ENCODE data around the gene MDFI. TPM values are rescaled to one million over a fixed set of nuclear protein-coding genes. Genes with fewer than 3 reads are reported as not detected.

MDFI gene
- total RNA-seq, 2 experiments from 2014 or later = not detected

DNA sequence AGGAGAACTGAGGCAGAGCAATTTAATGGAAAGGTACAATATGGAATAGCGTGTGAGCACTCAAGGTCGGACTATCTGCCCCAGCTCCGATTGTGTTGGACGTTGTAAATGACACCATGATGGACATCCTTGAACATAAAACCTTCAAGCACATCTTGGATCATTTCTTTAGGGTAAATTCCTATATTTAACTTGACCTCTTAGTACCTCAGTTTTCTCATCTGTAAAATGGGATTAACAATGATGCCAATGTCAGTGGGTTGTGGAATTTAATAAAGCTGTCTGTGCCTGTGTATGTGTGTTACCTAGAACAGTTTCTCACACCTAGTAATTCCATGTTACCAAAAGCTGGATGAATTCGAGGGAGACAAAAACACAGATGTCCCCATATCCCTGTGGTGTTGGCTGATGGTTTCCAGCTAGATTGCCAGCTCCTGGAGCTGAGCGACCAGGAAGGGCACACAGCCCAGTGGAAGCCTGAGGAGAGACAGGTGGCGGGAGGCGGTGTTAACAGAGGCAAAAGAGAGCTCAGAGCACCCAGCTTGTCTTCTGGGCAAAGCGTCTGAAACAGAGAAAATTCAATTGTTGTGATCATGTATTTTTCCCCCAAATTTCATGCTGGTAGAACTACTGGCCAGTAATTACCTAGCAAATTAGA, 32.6 kb downstream of the MDFI start:
- Mint-ChIP-seq H3K27me3 (peaks cover 20% of the 10 kb centered on the region), H3K4me3 (no peak overlapping the region), H3K36me3 (ENCODE audit: low read depth) (no peaks in the 10 kb centered on the region), H3K4me1 (ENCODE audit: low read depth) (no peaks in the 10 kb centered on the region), H3K9me3 (no peaks in the 10 kb centered on the region), H3K27ac (no peak overlapping the region)
- intact Hi-C loops (cut with DNase I, micrococcal nuclease) = no loop called here
- CTCF ChIA-PET = interaction anchor here (1.3 kb wide), 1 partner anchor 12 kb away, joined by 3 read pairs; no protein-coding TSS in a partner anchor
- POLR2A ChIA-PET = no interaction called here
- Histone ChIP-seq H3K4me1 (ENCODE audit: insufficient read depth, low read length) (no peaks in the 10 kb centered on the region), H3K27me3 (ENCODE audit: control insufficient read depth in 1 of 2, insufficient read depth in 2 of 2, low read length in 2 of 2) (peaks cover 6 to 8% of the 10 kb centered on the region in 2 experiments), H3K9me3 (ENCODE audit: control insufficient read depth in 1 of 2, insufficient read depth in 1 of 2, low read length in 2 of 2) (no peaks in the 10 kb centered on the region), H3K27ac (ENCODE audit: low read depth in 1 of 2, low read length in 2 of 2) (no peak overlapping the region), H3K4me3 (ENCODE audit: low read length) (no peak overlapping the region), H3K36me3 (ENCODE audit: insufficient read depth, low read length) (no peaks in the 10 kb centered on the region)
- TF ChIP-seq, protein P1, sequence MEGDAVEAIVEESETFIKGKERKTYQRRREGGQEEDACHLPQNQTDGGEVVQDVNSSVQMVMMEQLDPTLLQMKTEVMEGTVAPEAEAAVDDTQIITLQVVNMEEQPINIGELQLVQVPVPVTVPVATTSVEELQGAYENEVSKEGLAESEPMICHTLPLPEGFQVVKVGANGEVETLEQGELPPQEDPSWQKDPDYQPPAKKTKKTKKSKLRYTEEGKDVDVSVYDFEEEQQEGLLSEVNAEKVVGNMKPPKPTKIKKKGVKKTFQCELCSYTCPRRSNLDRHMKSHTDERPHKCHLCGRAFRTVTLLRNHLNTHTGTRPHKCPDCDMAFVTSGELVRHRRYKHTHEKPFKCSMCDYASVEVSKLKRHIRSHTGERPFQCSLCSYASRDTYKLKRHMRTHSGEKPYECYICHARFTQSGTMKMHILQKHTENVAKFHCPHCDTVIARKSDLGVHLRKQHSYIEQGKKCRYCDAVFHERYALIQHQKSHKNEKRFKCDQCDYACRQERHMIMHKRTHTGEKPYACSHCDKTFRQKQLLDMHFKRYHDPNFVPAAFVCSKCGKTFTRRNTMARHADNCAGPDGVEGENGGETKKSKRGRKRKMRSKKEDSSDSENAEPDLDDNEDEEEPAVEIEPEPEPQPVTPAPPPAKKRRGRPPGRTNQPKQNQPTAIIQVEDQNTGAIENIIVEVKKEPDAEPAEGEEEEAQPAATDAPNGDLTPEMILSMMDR (IDR thresholded peaks at IDR 0.05) = no peak
- ATAC-seq (ENCODE audit: poor library complexity) (no peak), DNase-seq (no peak)

DNA sequence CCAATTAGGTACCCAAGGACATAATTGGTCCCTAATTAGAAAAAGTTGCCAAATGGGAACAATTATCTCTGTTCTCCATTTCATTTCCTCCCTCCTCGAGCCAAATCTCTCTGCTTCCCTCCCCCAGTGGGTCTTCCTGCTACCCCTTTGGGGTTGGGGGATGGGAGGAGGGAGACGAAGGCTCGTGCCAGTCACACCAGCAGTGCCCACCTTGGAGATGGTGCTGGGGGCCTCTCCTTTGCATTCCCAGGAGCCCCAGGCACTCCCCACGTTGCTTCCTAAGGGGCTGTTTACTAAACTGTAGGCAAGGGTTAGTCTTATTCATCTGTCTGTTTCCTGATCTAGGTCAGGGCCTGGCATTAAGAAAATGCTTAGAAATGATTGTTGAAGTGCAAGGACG, 33.1 kb downstream of the MDFI start:
- ATAC-seq (ENCODE audit: poor library complexity) = no peak
- DNase-seq = no peak
- ChIA-PET POLR2A (no interaction called here), CTCF (interaction anchor here (1.3 kb wide), 1 partner anchor 12 kb away, joined by 3 read pairs; no protein-coding TSS in a partner anchor)
- Mint-ChIP-seq H3K4me1 (ENCODE audit: low read depth) (no peaks in the 10 kb centered on the region), H3K9me3 (no peaks in the 10 kb centered on the region), H3K27ac (no peak overlapping the region), H3K27me3 (peaks cover 26% of the 10 kb centered on the region), H3K4me3 (no peak overlapping the region), H3K36me3 (ENCODE audit: low read depth) (no peaks in the 10 kb centered on the region)
- intact Hi-C loops (cut with DNase I, micrococcal nuclease) = no loop called here
- TF ChIP-seq, protein P1 (IDR thresholded peaks at IDR 0.05) = no peak
- no peak overlapping the region for H3K4me3 ChIP-seq (ENCODE audit: low read length)
- no peaks in the 10 kb centered on the region for H3K36me3 ChIP-seq (ENCODE audit: insufficient read depth, low read length)
- peaks cover 6 to 8% of the 10 kb centered on the region in 2 experiments for H3K27me3 ChIP-seq (ENCODE audit: control insufficient read depth in 1 of 2, insufficient read depth in 2 of 2, low read length in 2 of 2)
- H3K27ac ChIP-seq (ENCODE audit: low read depth in 1 of 2, low read length in 2 of 2) = no peak overlapping the region
- H3K9me3 ChIP-seq (ENCODE audit: control insufficient read depth in 1 of 2, insufficient read depth in 1 of 2, low read length in 2 of 2) = no peaks in the 10 kb centered on the region
- H3K4me1 ChIP-seq (ENCODE audit: insufficient read depth, low read length) = no peaks in the 10 kb centered on the region

DNA sequence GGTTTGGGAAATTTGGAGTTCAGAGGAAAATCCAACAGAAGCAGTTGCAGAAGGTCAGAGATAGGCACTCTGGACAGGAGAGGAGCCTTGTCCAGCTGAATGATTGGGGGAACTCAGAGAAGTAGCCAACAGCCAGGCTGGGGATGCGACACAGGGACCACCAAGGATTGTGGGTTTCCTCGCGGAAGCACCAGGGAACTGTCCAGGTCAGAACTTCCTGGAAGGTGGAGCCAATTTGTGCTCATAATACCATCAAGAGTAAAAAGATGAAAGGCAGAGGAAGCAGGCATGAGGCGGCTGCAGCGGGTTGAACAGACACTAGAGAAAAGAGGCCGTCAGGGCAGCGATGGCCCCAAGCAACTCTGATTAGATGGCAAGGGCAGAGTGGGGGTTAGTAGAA, 33.7 kb downstream of the MDFI start:
- TF ChIP-seq, protein P1 (IDR thresholded peaks at IDR 0.05) = no peak
- Histone ChIP-seq H3K4me1 (ENCODE audit: insufficient read depth, low read length) (no peaks in the 10 kb centered on the region), H3K36me3 (ENCODE audit: insufficient read depth, low read length) (no peaks in the 10 kb centered on the region), H3K9me3 (ENCODE audit: control insufficient read depth in 1 of 2, insufficient read depth in 1 of 2, low read length in 2 of 2) (no peaks in the 10 kb centered on the region), H3K27ac (ENCODE audit: low read depth in 1 of 2, low read length in 2 of 2) (no peak overlapping the region), H3K27me3 (ENCODE audit: control insufficient read depth in 1 of 2, insufficient read depth in 2 of 2, low read length in 2 of 2) (peaks cover 6 to 8% of the 10 kb centered on the region in 2 experiments), H3K4me3 (ENCODE audit: low read length) (no peak overlapping the region)
- Mint-ChIP-seq H3K27ac (no peak overlapping the region), H3K4me1 (ENCODE audit: low read depth) (no peaks in the 10 kb centered on the region), H3K27me3 (peaks cover 32% of the 10 kb centered on the region), H3K9me3 (no peaks in the 10 kb centered on the region), H3K4me3 (no peak overlapping the region), H3K36me3 (ENCODE audit: low read depth) (no peaks in the 10 kb centered on the region)
- intact Hi-C loops (cut with DNase I, micrococcal nuclease) = no loop called here
- ATAC-seq (ENCODE audit: poor library complexity) (no peak), DNase-seq (no peak)
- CTCF ChIA-PET = no interaction called here
- POLR2A ChIA-PET = no interaction called here

Data from CD4-positive, alpha-beta T cell (primary cell).